ENCODE measurements around the gene CFAP20DC.

- no peak for TF ChIP-seq CTCF (IDR thresholded peaks at IDR 0.05 in 4 of 5, conservative IDR thresholded peaks at IDR 0.05 in 1 of 5)
- no peak for TF ChIP-seq POLR2A (IDR thresholded peaks at IDR 0.05)
Measured at GRCh38 chr3:59027607-59028006, 22.2 kb downstream of the CFAP20DC start.

Data from gastrocnemius medialis (tissue), 4 donors.